LoVo (cell line): ENCODE results near the gene PACRG.
A peak's percentile ranks its signal among the peaks of the same experiment; 100 is the strongest.
"Not testable (repeated sequence)": the region's sequence is repeated elsewhere in the genome, so short reads cannot be mapped to it uniquely, and the experiment has no call there.

Experiments
- DNase-seq: peaks from one replicate; pipeline ENCODE4 v3.0.0-alpha.2; 2016; ENCODE audit warnings: low spot score

Gene PACRG

GRCh38 chr6:162727322-162728182 lies at the start of gene PACRG, which contains the start of gene PRKN:
TSS of gene PACRG (plus strand) at chr6:162727974.
TSS of gene PRKN (minus strand) at chr6:162727766.
- DNase-seq = peak; percentile 93

- not testable (repeated sequence) for DNase-seq
These were observed 48.9 kb upstream of the PACRG start for GRCh38 chr6:162678896-162679295.

- no peak for DNase-seq
These were observed 48.1 kb upstream of the PACRG start for GRCh38 chr6:162679681-162680080.

- no peak for DNase-seq
These were observed 47.4 kb upstream of the PACRG start for GRCh38 chr6:162680367-162680766.

- DNase-seq = no peak
These were observed 46.9 kb upstream of the PACRG start for GRCh38 chr6:162680871-162681270.

GRCh38 chr6:162681447-162681846 lies 46.3 kb upstream of the PACRG start:
- no peak for DNase-seq

- no peak for DNase-seq
These were observed 44.6 kb upstream of the PACRG start for GRCh38 chr6:162683135-162683534.

GRCh38 chr6:162684052-162684451 lies 43.7 kb upstream of the PACRG start:
- DNase-seq = no peak

GRCh38 chr6:162684961-162685360 lies 42.8 kb upstream of the PACRG start:
- no peak for DNase-seq

- DNase-seq = no peak
These were observed 42.2 kb upstream of the PACRG start for GRCh38 chr6:162685586-162685985.

GRCh38 chr6:162688751-162689345 lies 38.9 kb upstream of the PACRG start:
- no peak for DNase-seq

- DNase-seq = no peak
These were observed 37.6 kb upstream of the PACRG start for GRCh38 chr6:162690158-162690557.

- no peak for DNase-seq
These were observed 29.8 kb upstream of the PACRG start for GRCh38 chr6:162697872-162698403.

- no peak for DNase-seq
These were observed 29.3 kb upstream of the PACRG start for GRCh38 chr6:162698440-162698839.

GRCh38 chr6:162699961-162700360 lies 27.8 kb upstream of the PACRG start:
- no peak for DNase-seq

- DNase-seq = no peak
These were observed 26.8 kb upstream of the PACRG start for GRCh38 chr6:162700966-162701365.

- DNase-seq = no peak
These were observed 26.2 kb upstream of the PACRG start for GRCh38 chr6:162701551-162701950.

GRCh38 chr6:162702446-162702845 lies 25.3 kb upstream of the PACRG start:
- no peak for DNase-seq

GRCh38 chr6:162704001-162704400 lies 23.8 kb upstream of the PACRG start:
- DNase-seq = no peak

- no peak for DNase-seq
These were observed 22.0 kb upstream of the PACRG start for GRCh38 chr6:162705736-162706135.

- no peak for DNase-seq
These were observed 21.5 kb upstream of the PACRG start for GRCh38 chr6:162706232-162706631.

GRCh38 chr6:162708971-162709370 lies 18.8 kb upstream of the PACRG start:
- no peak for DNase-seq

GRCh38 chr6:162709431-162709830 lies 18.3 kb upstream of the PACRG start:
- DNase-seq = no peak
